Measurements from ENCODE around the gene PLEKHS1. TPM values are rescaled to one million over a fixed set of nuclear protein-coding genes. Genes with fewer than 3 reads are reported as not detected.
A peak's percentile ranks its signal among the peaks of the same experiment; 100 is the strongest.
"Not testable (repeated sequence)": the region's sequence is repeated elsewhere in the genome, so short reads cannot be mapped to it uniquely, and the experiment has no call there.

Gene PLEKHS1
- total RNA-seq, 1 donor from 2014 or later, result 0.52 TPM

DNA sequence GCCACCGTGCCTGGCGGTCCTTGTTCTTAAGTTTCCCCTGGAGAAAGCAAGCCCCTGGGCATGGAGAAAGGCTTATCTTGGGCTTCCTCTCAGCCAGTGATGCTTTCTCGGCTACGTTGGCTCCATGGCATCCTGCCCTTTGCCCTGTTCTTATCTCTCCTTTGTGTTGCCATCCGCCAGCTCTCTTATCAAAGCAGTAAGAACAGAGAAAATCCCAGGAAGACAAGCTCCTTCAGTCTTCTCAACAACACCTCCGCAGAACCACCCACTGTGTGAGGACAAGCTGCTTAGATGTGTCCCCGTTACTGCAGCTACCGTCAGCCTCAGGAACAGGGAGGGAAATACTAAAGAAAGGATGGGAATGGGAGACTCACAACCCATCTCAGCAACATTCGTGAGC, 3.3 kb downstream of the PLEKHS1 start:
- Histone ChIP-seq H3K9me3 (ENCODE audit: control insufficient read depth in 3 of 3, low read length in 3 of 3) (no peaks in the 10 kb centered on the region), H3K36me3 (ENCODE audit: control insufficient read depth in 3 of 3, insufficient read depth in 3 of 3, low read length in 3 of 3) (no peaks in the 10 kb centered on the region), H3K9ac (ENCODE audit: low read depth in 1 of 3, low read length in 3 of 3) (no peak overlapping the region), H3K27me3 (ENCODE audit: control insufficient read depth in 3 of 3, insufficient read depth in 3 of 3, low read length in 3 of 3) (no peaks in the 10 kb centered on the region), H3K4me3 (ENCODE audit: low read length in 3 of 3) (no peak overlapping the region), H3K4me1 (ENCODE audit: control insufficient read depth in 3 of 3, insufficient read depth in 3 of 3, low read length in 3 of 3) (no peaks in the 10 kb centered on the region), H3K27ac (ENCODE audit: low read depth, low read length) (no peak overlapping the region)

DNA sequence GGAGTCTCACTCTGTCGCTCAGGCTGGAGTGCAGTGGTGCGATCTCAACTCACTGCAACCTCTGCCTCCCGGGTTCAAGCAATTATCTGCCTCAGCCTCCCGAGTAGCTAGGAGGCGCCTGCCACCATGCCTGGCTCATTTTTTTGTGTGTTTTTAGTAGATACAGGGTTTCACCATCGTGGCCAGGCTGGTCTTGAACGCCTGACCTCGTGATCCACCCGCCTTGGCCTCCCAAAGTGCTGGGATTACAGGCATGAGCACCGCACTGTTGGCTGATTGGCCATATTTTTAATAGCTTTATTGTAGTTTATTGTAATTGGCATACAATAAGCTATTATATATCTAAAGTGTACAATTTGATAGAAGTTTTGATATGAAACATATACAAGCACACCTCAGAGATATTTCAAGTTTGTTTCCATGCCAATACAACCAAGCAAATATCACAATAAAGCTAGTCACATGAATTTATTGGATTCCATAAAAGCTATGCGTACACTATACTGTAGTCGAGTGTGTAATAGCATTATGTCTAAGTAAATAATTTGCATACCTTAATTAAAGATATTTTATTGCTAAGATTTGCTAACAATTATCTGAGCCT, 5.6 kb downstream of the PLEKHS1 start:
- Histone ChIP-seq H3K36me3 (ENCODE audit: control insufficient read depth in 3 of 3, insufficient read depth in 3 of 3, low read length in 3 of 3) (no peaks in the 10 kb centered on the region), H3K9ac (ENCODE audit: low read depth in 1 of 3, low read length in 3 of 3) (no peak overlapping the region)

DNA sequence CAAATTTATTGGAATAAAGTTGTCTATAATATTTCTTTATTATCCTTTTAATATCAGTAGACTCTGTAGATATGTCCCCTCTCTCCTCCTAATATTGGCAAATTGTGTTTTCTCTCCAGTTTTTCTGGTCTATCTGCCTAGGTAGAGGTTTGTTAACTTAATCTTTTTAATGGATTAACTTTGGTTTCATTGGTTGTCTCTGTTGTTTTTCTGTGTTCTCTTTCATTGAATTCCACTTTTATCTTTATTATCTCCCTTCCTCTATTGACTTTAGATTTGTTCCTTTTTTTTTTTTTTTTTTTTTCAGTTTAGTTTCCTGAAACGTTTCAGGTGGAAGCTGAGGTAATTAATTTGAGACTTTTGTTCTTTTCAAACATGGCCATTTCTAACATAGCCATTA, 10.6 kb downstream of the PLEKHS1 start:
- no peaks in the 10 kb centered on the region for H3K27me3 ChIP-seq (ENCODE audit: control insufficient read depth in 3 of 3, insufficient read depth in 3 of 3, low read length in 3 of 3)
- no peaks in the 10 kb centered on the region for H3K9me3 ChIP-seq (ENCODE audit: control insufficient read depth in 3 of 3, low read length in 3 of 3)
- H3K4me3 ChIP-seq (ENCODE audit: low read length in 3 of 3), result no peak overlapping the region
- H3K36me3 ChIP-seq (ENCODE audit: control insufficient read depth in 3 of 3, insufficient read depth in 3 of 3, low read length in 3 of 3), result no peaks in the 10 kb centered on the region
- H3K27ac ChIP-seq (ENCODE audit: low read depth, low read length), result no peak overlapping the region
- H3K9ac ChIP-seq (ENCODE audit: low read depth in 1 of 3, low read length in 3 of 3), result no peak overlapping the region
- H3K4me1 ChIP-seq (ENCODE audit: control insufficient read depth in 3 of 3, insufficient read depth in 3 of 3, low read length in 3 of 3), result no peaks in the 10 kb centered on the region

More for the DNA sequence above, 5.6 kb downstream of the PLEKHS1 start:
- no peaks in the 10 kb centered on the region for H3K27me3 ChIP-seq (ENCODE audit: control insufficient read depth in 3 of 3, insufficient read depth in 3 of 3, low read length in 3 of 3)
- H3K9me3 ChIP-seq (ENCODE audit: control insufficient read depth in 3 of 3, low read length in 3 of 3), result no peaks in the 10 kb centered on the region
- no peak overlapping the region for H3K27ac ChIP-seq (ENCODE audit: low read depth, low read length)
- H3K4me1 ChIP-seq (ENCODE audit: control insufficient read depth in 3 of 3, insufficient read depth in 3 of 3, low read length in 3 of 3), result no peaks in the 10 kb centered on the region
- H3K4me3 ChIP-seq (ENCODE audit: low read length in 3 of 3), result no peak overlapping the region

DNA sequence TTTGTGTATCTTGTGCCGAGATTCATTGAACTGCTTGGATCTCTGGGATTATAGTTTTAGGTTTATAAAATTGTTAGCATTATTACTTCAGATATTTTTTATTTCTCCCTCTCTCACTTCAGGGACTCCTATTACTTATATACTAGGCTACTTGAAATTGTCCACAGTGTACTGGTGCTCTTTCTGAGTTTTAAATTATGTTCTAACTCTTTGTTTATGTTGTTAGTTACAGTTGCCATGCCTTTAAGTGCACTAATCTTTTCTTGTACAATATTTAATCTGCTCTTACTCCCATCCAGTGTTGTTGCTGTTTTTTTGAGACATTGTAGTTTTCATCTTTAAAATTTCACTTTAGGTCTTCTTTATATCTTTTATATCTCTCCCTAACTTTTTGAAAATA, 13.1 kb downstream of the PLEKHS1 start:
- Histone ChIP-seq H3K27me3 (ENCODE audit: control insufficient read depth in 3 of 3, insufficient read depth in 3 of 3, low read length in 3 of 3) (no peaks in the 10 kb centered on the region), H3K9ac (ENCODE audit: low read depth in 1 of 3, low read length in 3 of 3) (no peak overlapping the region), H3K27ac (ENCODE audit: low read depth, low read length) (no peak overlapping the region), H3K36me3 (ENCODE audit: control insufficient read depth in 3 of 3, insufficient read depth in 3 of 3, low read length in 3 of 3) (no peaks in the 10 kb centered on the region), H3K4me1 (ENCODE audit: control insufficient read depth in 3 of 3, insufficient read depth in 3 of 3, low read length in 3 of 3) (no peaks in the 10 kb centered on the region), H3K9me3 (ENCODE audit: control insufficient read depth in 3 of 3, low read length in 3 of 3) (no peaks in the 10 kb centered on the region), H3K4me3 (ENCODE audit: low read length in 3 of 3) (no peak overlapping the region)

DNA sequence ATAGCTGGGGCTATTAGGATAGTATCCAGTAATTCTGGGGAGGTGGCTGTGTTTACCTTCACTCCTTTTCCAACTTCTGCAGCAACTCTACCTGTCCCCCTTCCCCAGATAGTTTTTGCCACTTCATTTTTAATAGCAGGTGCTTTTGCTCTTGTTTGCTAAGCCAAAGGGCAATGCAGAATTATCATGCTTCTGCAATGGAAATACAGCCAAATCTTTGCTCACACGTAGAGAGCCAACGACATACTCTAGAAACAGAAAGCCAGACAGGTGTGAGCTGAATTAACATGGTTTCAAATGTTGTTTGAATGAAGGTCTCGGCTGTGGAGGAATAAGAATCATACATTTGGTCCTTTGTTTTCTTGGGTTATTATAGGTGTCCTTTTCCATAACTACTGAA, 14.4 kb downstream of the PLEKHS1 start:
- Histone ChIP-seq H3K27me3 (ENCODE audit: control insufficient read depth in 3 of 3, insufficient read depth in 3 of 3, low read length in 3 of 3) (no peaks in the 10 kb centered on the region), H3K36me3 (ENCODE audit: control insufficient read depth in 3 of 3, insufficient read depth in 3 of 3, low read length in 3 of 3) (no peaks in the 10 kb centered on the region), H3K27ac (ENCODE audit: low read depth, low read length) (no peak overlapping the region), H3K9ac (ENCODE audit: low read depth in 1 of 3, low read length in 3 of 3) (peak overlapping the region in 1 of 3 donors; percentile 45), H3K4me1 (ENCODE audit: control insufficient read depth in 3 of 3, insufficient read depth in 3 of 3, low read length in 3 of 3) (peaks cover 0 to 8% (median 3%) of the 10 kb centered on the region in 3 donors), H3K9me3 (ENCODE audit: control insufficient read depth in 3 of 3, low read length in 3 of 3) (no peaks in the 10 kb centered on the region), H3K4me3 (ENCODE audit: low read length in 3 of 3) (no peak overlapping the region)

- H3K9me3 ChIP-seq (ENCODE audit: control insufficient read depth in 3 of 3, low read length in 3 of 3), result no peaks in the 10 kb centered on the region
- no peak overlapping the region for H3K27ac ChIP-seq (ENCODE audit: low read depth, low read length)
- no peak overlapping the region for H3K4me3 ChIP-seq (ENCODE audit: low read length in 3 of 3)
- H3K36me3 ChIP-seq (ENCODE audit: control insufficient read depth in 3 of 3, insufficient read depth in 3 of 3, low read length in 3 of 3), result no peaks in the 10 kb centered on the region
- no peak overlapping the region for H3K9ac ChIP-seq (ENCODE audit: low read depth in 1 of 3, low read length in 3 of 3)
- no peaks in the 10 kb centered on the region for H3K27me3 ChIP-seq (ENCODE audit: control insufficient read depth in 3 of 3, insufficient read depth in 3 of 3, low read length in 3 of 3)
- H3K4me1 ChIP-seq (ENCODE audit: control insufficient read depth in 3 of 3, insufficient read depth in 3 of 3, low read length in 3 of 3), result peaks cover 0 to 8% (median 3%) of the 10 kb centered on the region in 3 donors
These were observed 15.7 kb downstream of the PLEKHS1 start for GRCh38 chr10:113767222-113767621.

GRCh38 chr10:113770346-113770745, 18.9 kb downstream of the PLEKHS1 start:
- no peak overlapping the region for H3K4me3 ChIP-seq (ENCODE audit: low read length in 3 of 3)
- no peaks in the 10 kb centered on the region for H3K27me3 ChIP-seq (ENCODE audit: control insufficient read depth in 3 of 3, insufficient read depth in 3 of 3, low read length in 3 of 3)
- no peak overlapping the region for H3K9ac ChIP-seq (ENCODE audit: low read depth in 1 of 3, low read length in 3 of 3)
- H3K36me3 ChIP-seq (ENCODE audit: control insufficient read depth in 3 of 3, insufficient read depth in 3 of 3, low read length in 3 of 3), result no peaks in the 10 kb centered on the region
- H3K4me1 ChIP-seq (ENCODE audit: control insufficient read depth in 3 of 3, insufficient read depth in 3 of 3, low read length in 3 of 3), result peaks cover 0 to 8% (median 3%) of the 10 kb centered on the region in 3 donors
- H3K27ac ChIP-seq (ENCODE audit: low read depth, low read length), result no peak overlapping the region
- H3K9me3 ChIP-seq (ENCODE audit: control insufficient read depth in 3 of 3, low read length in 3 of 3), result no peaks in the 10 kb centered on the region

DNA sequence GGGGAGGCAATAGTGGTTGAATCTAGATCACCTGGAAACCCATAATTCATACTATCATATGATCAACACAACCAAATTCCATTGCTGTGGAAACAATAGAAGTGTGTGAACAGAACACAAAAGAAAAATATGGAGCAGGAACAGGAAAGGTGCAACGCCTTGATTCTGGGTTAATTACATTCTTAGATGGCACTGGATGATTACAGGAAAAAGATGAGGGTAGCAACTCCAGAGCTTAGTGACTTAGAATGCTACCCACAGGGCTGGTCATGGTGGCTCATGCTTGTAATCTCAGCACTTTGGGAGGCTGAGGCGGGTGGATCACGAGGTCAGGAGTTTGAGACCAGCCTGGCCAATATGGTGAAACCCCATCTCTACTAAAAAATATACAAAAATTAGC, 19.6 kb downstream of the PLEKHS1 start:
- not testable (repeated sequence) for H3K9ac ChIP-seq (ENCODE audit: low read depth in 1 of 3, low read length in 3 of 3); H3K4me1 ChIP-seq (ENCODE audit: control insufficient read depth in 3 of 3, insufficient read depth in 3 of 3, low read length in 3 of 3); H3K9me3 ChIP-seq (ENCODE audit: control insufficient read depth in 3 of 3, low read length in 3 of 3); H3K27ac ChIP-seq (ENCODE audit: low read depth, low read length); H3K4me3 ChIP-seq (ENCODE audit: low read length in 3 of 3); H3K27me3 ChIP-seq (ENCODE audit: control insufficient read depth in 3 of 3, insufficient read depth in 3 of 3, low read length in 3 of 3); H3K36me3 ChIP-seq (ENCODE audit: control insufficient read depth in 3 of 3, insufficient read depth in 3 of 3, low read length in 3 of 3)

DNA sequence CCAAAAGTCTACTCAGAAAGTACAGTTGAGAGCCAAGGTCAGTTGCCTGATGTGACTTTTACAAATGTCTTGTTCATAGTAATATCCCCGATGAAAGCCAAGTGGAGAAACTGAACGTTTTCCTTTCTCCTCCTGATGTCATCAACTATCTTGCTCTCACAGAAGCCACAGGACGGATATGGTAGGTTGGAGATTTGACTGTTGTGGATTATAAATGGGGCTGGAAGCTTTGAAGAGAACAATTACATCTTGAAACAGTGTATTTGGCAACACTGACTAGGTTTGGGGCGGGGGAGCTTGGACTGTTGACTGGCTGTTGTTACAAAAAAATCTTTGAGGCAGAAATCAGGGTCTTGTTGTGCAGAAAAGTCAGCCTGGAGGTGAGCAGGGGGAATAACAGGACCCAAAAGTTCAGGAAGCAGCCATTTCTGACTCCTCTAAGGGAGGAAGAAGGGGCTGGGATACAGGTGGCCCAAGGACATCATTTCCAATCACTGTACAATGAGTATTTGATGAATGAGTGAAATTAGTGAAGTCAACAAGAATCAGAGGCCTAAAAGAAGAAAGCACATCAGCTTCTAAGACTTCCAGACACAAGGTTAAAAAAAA, 24.3 kb downstream of the PLEKHS1 start:
- Histone ChIP-seq H3K36me3 (ENCODE audit: control insufficient read depth in 3 of 3, insufficient read depth in 3 of 3, low read length in 3 of 3) (no peaks in the 10 kb centered on the region), H3K9ac (ENCODE audit: low read depth in 1 of 3, low read length in 3 of 3) (no peak overlapping the region), H3K4me3 (ENCODE audit: low read length in 3 of 3) (no peak overlapping the region), H3K4me1 (ENCODE audit: control insufficient read depth in 3 of 3, insufficient read depth in 3 of 3, low read length in 3 of 3) (peaks cover 0 to under 1% (median under 1%) of the 10 kb centered on the region in 3 donors), H3K27me3 (ENCODE audit: control insufficient read depth in 3 of 3, insufficient read depth in 3 of 3, low read length in 3 of 3) (no peaks in the 10 kb centered on the region), H3K9me3 (ENCODE audit: control insufficient read depth in 3 of 3, low read length in 3 of 3) (no peaks in the 10 kb centered on the region), H3K27ac (ENCODE audit: low read depth, low read length) (no peak overlapping the region)

DNA sequence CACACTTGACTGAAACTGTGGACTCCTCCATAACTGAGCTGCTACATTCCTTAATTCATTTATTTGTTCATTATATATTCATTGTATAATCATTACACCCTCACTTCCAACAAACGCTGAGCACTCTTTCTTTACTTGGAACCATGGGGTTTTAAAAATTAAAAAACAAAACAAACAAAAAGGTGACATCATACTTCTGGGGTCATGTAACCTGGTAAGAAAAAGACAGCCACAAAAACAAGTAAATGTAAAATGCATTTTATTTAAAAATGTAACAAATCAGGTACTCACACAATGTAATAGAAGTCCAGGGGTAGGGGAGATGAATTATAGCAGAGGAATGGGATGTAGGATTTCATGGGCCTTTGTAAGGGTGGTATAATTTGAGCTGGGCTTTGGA, 25.1 kb downstream of the PLEKHS1 start:
- Histone ChIP-seq H3K4me3 (ENCODE audit: low read length in 3 of 3) (no peak overlapping the region), H3K4me1 (ENCODE audit: control insufficient read depth in 3 of 3, insufficient read depth in 3 of 3, low read length in 3 of 3) (no peaks in the 10 kb centered on the region), H3K27ac (ENCODE audit: low read depth, low read length) (no peak overlapping the region), H3K27me3 (ENCODE audit: control insufficient read depth in 3 of 3, insufficient read depth in 3 of 3, low read length in 3 of 3) (no peaks in the 10 kb centered on the region), H3K36me3 (ENCODE audit: control insufficient read depth in 3 of 3, insufficient read depth in 3 of 3, low read length in 3 of 3) (no peaks in the 10 kb centered on the region), H3K9ac (ENCODE audit: low read depth in 1 of 3, low read length in 3 of 3) (no peak overlapping the region), H3K9me3 (ENCODE audit: control insufficient read depth in 3 of 3, low read length in 3 of 3) (no peaks in the 10 kb centered on the region)
